Measurements from ENCODE around the gene ST6GALNAC3.

The ST6GALNAC3 gene

GRCh38 chr1:76031496-76031895, 43.0 kb upstream of the ST6GALNAC3 start:
- Histone ChIP-seq H3K9ac (ENCODE audit: low read length) (no peak overlapping the region), H3K9me2 (replicated peaks; ENCODE audit: insufficient read depth, low read length) (no peaks in the 10 kb centered on the region), H3K27ac (ENCODE audit: low read length) (no peak overlapping the region), H4K20me1 (ENCODE audit: insufficient read depth, low read length) (no peaks in the 10 kb centered on the region), H3K4me3 (ENCODE audit: low read length) (no peak overlapping the region), H3K79me2 (ENCODE audit: low read length) (no peaks in the 10 kb centered on the region), H3K4me1 (ENCODE audit: low read length) (no peaks in the 10 kb centered on the region), H3F3A (ENCODE audit: insufficient read depth, low read length) (no peaks in the 10 kb centered on the region), H3K27me3 (replicated peaks; ENCODE audit: insufficient read depth, low read length) (no peaks in the 10 kb centered on the region), H2AFZ (ENCODE audit: low read length) (no peak overlapping the region), H3K9me3 (replicated peaks; ENCODE audit: insufficient read depth, low read length) (no peaks in the 10 kb centered on the region), H3K36me3 (replicated peaks; ENCODE audit: insufficient read depth, low read length) (no peaks in the 10 kb centered on the region), H3K4me2 (ENCODE audit: low read depth, low read length) (no peak overlapping the region)
- TF ChIP-seq CTCF (IDR thresholded peaks at IDR 0.05; ENCODE audit: low read length) (no peak), EZH2 (optimal IDR thresholded peaks at IDR 0.05; ENCODE audit: low read depth, low read length) (no peak), EZH2phosphoT487 (IDR thresholded peaks at IDR 0.05; ENCODE audit: low read length) (no peak)
- no peak for DNase-seq

GRCh38 chr1:76033800-76034475, 40.6 kb upstream of the ST6GALNAC3 start:
- DNase-seq: no peak
- Histone ChIP-seq H3F3A (ENCODE audit: insufficient read depth, low read length) (no peaks in the 10 kb centered on the region), H3K9me3 (replicated peaks; ENCODE audit: insufficient read depth, low read length) (no peaks in the 10 kb centered on the region), H3K36me3 (replicated peaks; ENCODE audit: insufficient read depth, low read length) (no peaks in the 10 kb centered on the region), H3K9me2 (replicated peaks; ENCODE audit: insufficient read depth, low read length) (no peaks in the 10 kb centered on the region), H3K9ac (ENCODE audit: low read length) (no peak overlapping the region), H3K27ac (ENCODE audit: low read length) (no peak overlapping the region), H3K4me2 (ENCODE audit: low read depth, low read length) (no peak overlapping the region), H3K79me2 (ENCODE audit: low read length) (no peaks in the 10 kb centered on the region), H2AFZ (ENCODE audit: low read length) (no peak overlapping the region), H3K4me3 (ENCODE audit: low read length) (no peak overlapping the region), H3K27me3 (replicated peaks; ENCODE audit: insufficient read depth, low read length) (no peaks in the 10 kb centered on the region), H3K4me1 (ENCODE audit: low read length) (no peaks in the 10 kb centered on the region), H4K20me1 (ENCODE audit: insufficient read depth, low read length) (no peaks in the 10 kb centered on the region)
- TF ChIP-seq CTCF (IDR thresholded peaks at IDR 0.05; ENCODE audit: low read length) (no peak), EZH2 (optimal IDR thresholded peaks at IDR 0.05; ENCODE audit: low read depth, low read length) (no peak), EZH2phosphoT487 (IDR thresholded peaks at IDR 0.05; ENCODE audit: low read length) (no peak)

GRCh38 chr1:76035053-76035452, 39.5 kb upstream of the ST6GALNAC3 start:
- TF ChIP-seq CTCF (IDR thresholded peaks at IDR 0.05; ENCODE audit: low read length): peak; percentile 27; the same call in 1 of the 2 replicates
- no peak for TF ChIP-seq EZH2phosphoT487 (IDR thresholded peaks at IDR 0.05; ENCODE audit: low read length)
- no peak overlapping the region for H2AFZ ChIP-seq (ENCODE audit: low read length)
- H3K4me2 ChIP-seq (ENCODE audit: low read depth, low read length): no peak overlapping the region
- no peaks in the 10 kb centered on the region for H3K36me3 ChIP-seq (replicated peaks; ENCODE audit: insufficient read depth, low read length)
- no peaks in the 10 kb centered on the region for H3F3A ChIP-seq (ENCODE audit: insufficient read depth, low read length)
- no peak overlapping the region for H3K27ac ChIP-seq (ENCODE audit: low read length)
- H3K27me3 ChIP-seq (replicated peaks; ENCODE audit: insufficient read depth, low read length): no peaks in the 10 kb centered on the region
- no peaks in the 10 kb centered on the region for H3K9me2 ChIP-seq (replicated peaks; ENCODE audit: insufficient read depth, low read length)
- H3K9me3 ChIP-seq (replicated peaks; ENCODE audit: insufficient read depth, low read length): no peaks in the 10 kb centered on the region
- no peak overlapping the region for H3K9ac ChIP-seq (ENCODE audit: low read length)
- H3K4me3 ChIP-seq (ENCODE audit: low read length): no peak overlapping the region
- no peaks in the 10 kb centered on the region for H3K79me2 ChIP-seq (ENCODE audit: low read length)
- no peak for DNase-seq
- H3K4me1 ChIP-seq (ENCODE audit: low read length): no peaks in the 10 kb centered on the region
- no peaks in the 10 kb centered on the region for H4K20me1 ChIP-seq (ENCODE audit: insufficient read depth, low read length)

All from MM.1S (cell line).